Measurements from ENCODE around the gene UBLCP1.

Gene UBLCP1

GRCh38 chr5:159309689-159310433 lies 46.8 kb downstream of the UBLCP1 start:
- Histone ChIP-seq H2AFZ (ENCODE audit: low read depth) (no peak overlapping the region), H3K9ac (no peak overlapping the region), H3K4me1 (ENCODE audit: low read depth, poor library complexity, severe bottlenecking) (no peaks in the 10 kb centered on the region), H4K20me1 (ENCODE audit: insufficient read depth) (no peaks in the 10 kb centered on the region), H3K4me2 (no peak overlapping the region), H3K36me3 (ENCODE audit: insufficient read depth) (no peaks in the 10 kb centered on the region), H3K4me3 (IDR thresholded peaks at IDR 0.05; ENCODE audit: insufficient read depth, low read depth, low read length) (no peak overlapping the region), H3K27ac (no peak overlapping the region), H3K79me2 (ENCODE audit: insufficient read depth, low read depth) (no peaks in the 10 kb centered on the region), H3K27me3 (ENCODE audit: insufficient read depth, low read depth) (no peaks in the 10 kb centered on the region)
- no peak for TF ChIP-seq CTCF (conservative IDR thresholded peaks at IDR 0.05; ENCODE audit: low read depth, low read length)

- H3K4me3 ChIP-seq (IDR thresholded peaks at IDR 0.05; ENCODE audit: insufficient read depth, low read depth, low read length): no peak overlapping the region
- no peaks in the 10 kb centered on the region for H4K20me1 ChIP-seq (ENCODE audit: insufficient read depth)
- no peaks in the 10 kb centered on the region for H3K79me2 ChIP-seq (ENCODE audit: insufficient read depth, low read depth)
- H3K27me3 ChIP-seq (ENCODE audit: insufficient read depth, low read depth): no peaks in the 10 kb centered on the region
- H3K4me2 ChIP-seq: no peak overlapping the region
- H3K36me3 ChIP-seq (ENCODE audit: insufficient read depth): no peaks in the 10 kb centered on the region
- no peak overlapping the region for H3K9ac ChIP-seq
- no peak for TF ChIP-seq CTCF (conservative IDR thresholded peaks at IDR 0.05; ENCODE audit: low read depth, low read length)
- H2AFZ ChIP-seq (ENCODE audit: low read depth): no peak overlapping the region
- no peak overlapping the region for H3K27ac ChIP-seq
- no peaks in the 10 kb centered on the region for H3K4me1 ChIP-seq (ENCODE audit: low read depth, poor library complexity, severe bottlenecking)
Observed at GRCh38 chr5:159310511-159310910, 47.4 kb downstream of the UBLCP1 start.

GRCh38 chr5:159311063-159311462 lies 48.0 kb downstream of the UBLCP1 start:
- H3K36me3 ChIP-seq (ENCODE audit: insufficient read depth): no peaks in the 10 kb centered on the region
- no peaks in the 10 kb centered on the region for H3K79me2 ChIP-seq (ENCODE audit: insufficient read depth, low read depth)
- H3K4me3 ChIP-seq (IDR thresholded peaks at IDR 0.05; ENCODE audit: insufficient read depth, low read depth, low read length): no peak overlapping the region
- no peak overlapping the region for H3K9ac ChIP-seq
- no peaks in the 10 kb centered on the region for H3K4me1 ChIP-seq (ENCODE audit: low read depth, poor library complexity, severe bottlenecking)
- no peak overlapping the region for H3K4me2 ChIP-seq
- H4K20me1 ChIP-seq (ENCODE audit: insufficient read depth): no peaks in the 10 kb centered on the region
- H3K27me3 ChIP-seq (ENCODE audit: insufficient read depth, low read depth): no peaks in the 10 kb centered on the region
- no peak overlapping the region for H3K27ac ChIP-seq
- TF ChIP-seq CTCF (conservative IDR thresholded peaks at IDR 0.05; ENCODE audit: low read depth, low read length): no peak
- H2AFZ ChIP-seq (ENCODE audit: low read depth): no peak overlapping the region

- Histone ChIP-seq H3K27me3 (ENCODE audit: insufficient read depth, low read depth) (no peaks in the 10 kb centered on the region), H3K4me1 (ENCODE audit: low read depth, poor library complexity, severe bottlenecking) (no peaks in the 10 kb centered on the region), H3K27ac (no peak overlapping the region), H3K79me2 (ENCODE audit: insufficient read depth, low read depth) (no peaks in the 10 kb centered on the region), H4K20me1 (ENCODE audit: insufficient read depth) (no peaks in the 10 kb centered on the region), H3K36me3 (ENCODE audit: insufficient read depth) (no peaks in the 10 kb centered on the region), H3K4me2 (no peak overlapping the region), H2AFZ (ENCODE audit: low read depth) (no peak overlapping the region), H3K9ac (no peak overlapping the region), H3K4me3 (IDR thresholded peaks at IDR 0.05; ENCODE audit: insufficient read depth, low read depth, low read length) (no peak overlapping the region)
- no peak for TF ChIP-seq CTCF (conservative IDR thresholded peaks at IDR 0.05; ENCODE audit: low read depth, low read length)
Observed at GRCh38 chr5:159313197-159313596, 50.1 kb downstream of the UBLCP1 start.

Measured in KMS-11 (cell line).